Pons (tissue), 1 donor: Measurements from ENCODE around the gene CELA2A.
"Not testable (repeated sequence)": the region's sequence is repeated elsewhere in the genome, so short reads cannot be mapped to it uniquely, and the experiment has no call there.

Experiments
- DNase-seq: peaks from one replicate; pipeline ENCODE4 v3.0.0-alpha.2; 2016; ENCODE audit warnings: low spot score

The CELA2A gene

GRCh38 chr1:15444468-15445389 lies 11.8 kb upstream of the CELA2A start:
- DNase-seq = no peak

- no peak for DNase-seq
Observed at GRCh38 chr1:15445390-15446122, 11.0 kb upstream of the CELA2A start.

GRCh38 chr1:15446212-15446611 lies 10.3 kb upstream of the CELA2A start:
- no peak for DNase-seq

- no peak for DNase-seq
Observed at GRCh38 chr1:15448877-15449462, 7.6 kb upstream of the CELA2A start.

GRCh38 chr1:15449567-15449966 lies 7.0 kb upstream of the CELA2A start:
- DNase-seq = no peak

DNA sequence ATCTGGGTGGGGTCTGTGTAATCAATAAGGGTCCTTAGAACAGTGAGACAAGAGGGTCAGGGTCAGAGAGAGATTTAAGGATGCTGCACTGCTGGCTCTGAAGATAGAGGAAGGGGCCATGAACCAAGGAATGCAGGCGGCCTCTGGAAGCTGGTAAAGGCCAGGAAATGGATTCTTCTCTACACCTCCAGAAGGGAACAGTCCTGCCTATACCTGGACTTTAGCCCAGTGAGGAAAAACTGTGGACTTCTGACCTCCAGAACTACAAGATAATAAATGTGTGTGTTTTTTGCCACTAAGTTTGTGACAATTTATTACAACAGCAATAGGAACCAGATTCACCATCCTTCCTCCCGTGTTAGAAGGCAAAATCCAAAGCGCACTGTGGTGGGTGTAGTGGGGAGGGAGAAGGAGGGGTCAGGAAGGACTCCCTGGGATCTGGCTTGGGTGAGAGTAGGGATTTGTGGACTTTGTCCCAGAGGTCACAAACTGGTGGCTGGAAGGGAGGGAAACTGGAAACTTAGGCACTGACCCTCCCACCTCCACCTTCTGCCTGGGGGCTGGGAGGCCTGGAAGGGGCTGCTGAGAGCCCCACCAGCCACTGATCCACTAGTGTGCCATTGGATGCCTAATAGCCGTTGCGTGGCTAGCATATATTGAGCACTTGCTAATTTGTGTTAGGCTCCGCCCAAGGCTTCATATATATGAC lies 5.4 kb upstream of the CELA2A start:
- DNase-seq = no peak

DNA sequence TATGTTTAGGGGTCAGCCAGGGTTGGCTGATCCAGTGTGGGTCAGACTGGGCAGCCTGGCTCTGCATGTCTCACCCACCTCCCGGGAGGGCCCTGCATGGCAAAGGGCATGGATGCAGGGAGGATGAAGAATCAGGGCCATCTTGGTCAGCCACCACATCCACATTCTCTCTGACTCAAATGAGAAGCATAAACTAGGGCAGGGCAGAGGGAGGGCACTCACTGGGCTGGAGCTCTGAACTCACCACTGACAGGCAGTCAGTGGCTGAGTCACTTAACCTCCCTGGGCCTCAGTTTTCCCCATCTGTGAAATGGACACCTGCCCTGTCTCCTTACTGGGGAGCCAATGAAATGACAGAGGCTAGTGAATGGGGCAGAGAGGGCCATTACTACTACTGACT lies 4.3 kb upstream of the CELA2A start:
- no peak for DNase-seq

- no peak for DNase-seq
Observed at GRCh38 chr1:15452866-15453571, 3.5 kb upstream of the CELA2A start.

- no peak for DNase-seq
Observed at GRCh38 chr1:15453734-15454133, 2.8 kb upstream of the CELA2A start.

DNA sequence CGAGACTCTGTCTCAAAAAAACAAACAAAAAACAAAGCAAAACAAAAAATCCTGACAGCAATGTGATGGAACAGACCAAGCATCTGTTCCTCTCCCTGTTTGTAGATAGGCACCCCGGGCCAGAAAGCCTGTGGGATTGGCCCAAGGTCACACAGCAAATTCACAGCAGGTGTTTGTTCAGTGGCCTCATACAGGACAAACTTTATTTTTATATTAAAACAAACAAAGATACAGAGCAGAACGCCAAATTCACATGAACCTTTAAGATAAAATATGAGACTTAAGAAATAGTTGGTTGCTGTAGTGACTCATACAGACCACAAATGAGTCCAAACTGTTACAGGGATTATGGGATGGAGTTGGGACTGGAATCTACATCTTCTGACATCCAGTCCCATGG lies 2.3 kb upstream of the CELA2A start:
- DNase-seq = no peak

DNA sequence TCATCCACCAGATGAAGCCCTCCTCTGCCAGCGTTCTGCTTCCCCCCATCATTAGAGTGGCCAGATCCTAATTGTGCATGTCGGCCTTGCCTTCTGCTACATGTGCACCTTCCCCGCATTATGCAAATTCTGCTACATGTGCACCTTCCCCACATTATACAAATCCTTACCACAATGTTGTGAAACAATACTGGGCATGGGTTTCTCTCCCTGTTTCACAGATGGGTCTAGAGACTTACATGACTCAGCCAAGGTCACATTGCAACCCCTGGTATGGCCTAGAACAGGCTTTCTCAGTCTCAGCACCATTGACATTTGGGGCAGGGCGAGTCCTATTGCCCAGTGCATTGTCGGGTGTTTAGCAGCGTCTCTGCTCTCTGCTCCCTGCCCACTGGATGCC lies 1.0 kb upstream of the CELA2A start:
- no peak for DNase-seq

GRCh38 chr1:15457585-15457984 lies 1.1 kb downstream of the CELA2A start:
- DNase-seq = no peak

- not testable (repeated sequence) for DNase-seq
Observed at GRCh38 chr1:15458388-15458787, 1.9 kb downstream of the CELA2A start.

DNA sequence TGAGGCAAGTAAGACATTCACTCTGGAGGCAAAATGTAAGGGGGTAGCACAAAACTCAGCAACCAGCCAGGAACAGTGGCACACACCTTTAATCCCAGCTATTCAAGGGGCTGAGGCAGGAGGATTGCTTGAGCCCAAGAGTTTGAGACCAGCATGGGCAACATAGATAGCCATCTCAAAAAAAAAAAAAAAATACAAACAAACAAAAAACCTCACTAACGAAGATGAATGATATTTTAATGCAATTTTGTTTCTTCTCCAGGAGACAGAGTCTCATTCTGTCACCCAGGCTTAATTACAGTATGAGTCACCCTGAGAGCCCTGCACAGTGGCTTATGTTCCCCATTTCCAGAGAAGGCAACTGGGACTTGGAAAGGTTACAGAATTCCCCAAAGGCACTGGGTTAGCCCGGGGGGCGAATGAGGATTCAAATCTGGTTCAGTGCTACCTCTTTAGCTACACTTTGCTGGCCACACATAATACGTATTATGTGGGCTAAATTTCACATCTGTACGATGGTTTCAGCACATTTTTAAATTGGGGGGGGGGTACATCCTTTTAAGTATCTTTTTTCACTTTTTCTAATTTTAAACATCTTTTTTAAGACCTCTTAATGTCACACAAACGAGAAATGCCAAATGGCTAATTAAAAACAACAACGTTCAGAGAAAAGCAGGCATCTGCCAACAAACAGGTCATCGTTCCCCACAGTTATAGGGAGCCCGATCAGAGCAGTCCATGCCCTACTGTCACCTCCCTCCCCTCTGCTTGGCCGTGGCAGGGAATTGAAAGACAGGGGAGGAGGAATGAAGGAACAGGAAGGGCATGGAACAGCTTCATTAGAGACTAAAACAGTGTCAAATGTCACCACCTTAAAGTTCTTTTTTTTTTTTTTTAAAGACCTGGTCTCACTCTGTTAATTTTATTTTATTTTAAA lies 3.5 kb downstream of the CELA2A start:
- no peak for DNase-seq

DNA sequence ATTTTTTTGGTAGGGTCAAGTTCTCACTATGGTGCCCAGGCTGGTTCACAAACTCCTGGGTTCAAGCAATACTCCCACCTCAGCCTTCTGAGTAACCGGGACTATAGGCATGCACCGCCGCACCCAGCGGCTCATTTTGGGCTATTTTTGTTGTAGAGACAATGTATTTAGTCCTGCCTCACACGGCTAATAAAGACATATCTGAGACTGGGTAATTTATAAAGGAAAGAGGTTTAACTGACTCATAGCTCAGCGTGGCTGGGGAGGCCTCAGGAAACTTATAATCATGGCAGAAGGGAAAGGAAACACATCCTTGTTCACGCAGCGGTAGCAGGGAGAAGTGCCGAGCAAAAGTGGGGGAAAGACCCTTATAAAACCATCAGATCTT lies 4.2 kb downstream of the CELA2A start:
- DNase-seq = no peak

GRCh38 chr1:15463064-15463800 lies 6.7 kb downstream of the CELA2A start:
- DNase-seq = not testable (repeated sequence)

DNA sequence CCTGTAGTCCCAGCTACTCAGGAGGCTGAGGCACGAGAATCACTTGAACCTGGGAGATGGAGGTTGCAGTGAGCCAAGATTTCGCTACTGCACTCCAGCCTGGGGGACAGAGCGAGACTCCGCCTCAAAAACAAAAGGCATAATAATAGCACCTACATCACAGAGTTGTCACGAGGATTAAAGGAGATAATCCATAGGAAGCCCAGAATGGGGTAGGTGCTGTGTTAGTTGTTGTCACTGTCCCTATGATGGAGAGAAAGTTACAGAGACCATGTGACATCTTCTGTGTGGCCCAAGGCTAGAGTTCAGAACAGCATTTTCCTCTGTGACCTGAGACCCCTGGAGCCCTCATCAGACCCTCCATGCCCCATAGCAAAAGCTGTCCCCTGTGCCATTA lies 7.4 kb downstream of the CELA2A start:
- DNase-seq = not testable (repeated sequence)

GRCh38 chr1:15465674-15466073 lies 9.1 kb downstream of the CELA2A start:
- DNase-seq = no peak

- not testable (repeated sequence) for DNase-seq
Observed at GRCh38 chr1:15466955-15467625, 10.6 kb downstream of the CELA2A start.
